Measurements from ENCODE around the gene RSPH6A. TPM values are rescaled to one million over a fixed set of nuclear protein-coding genes. Genes with fewer than 3 reads are reported as not detected.

The RSPH6A gene
- total RNA-seq, 1 experiment from 2014 or later, result 0.21 TPM

DNA sequence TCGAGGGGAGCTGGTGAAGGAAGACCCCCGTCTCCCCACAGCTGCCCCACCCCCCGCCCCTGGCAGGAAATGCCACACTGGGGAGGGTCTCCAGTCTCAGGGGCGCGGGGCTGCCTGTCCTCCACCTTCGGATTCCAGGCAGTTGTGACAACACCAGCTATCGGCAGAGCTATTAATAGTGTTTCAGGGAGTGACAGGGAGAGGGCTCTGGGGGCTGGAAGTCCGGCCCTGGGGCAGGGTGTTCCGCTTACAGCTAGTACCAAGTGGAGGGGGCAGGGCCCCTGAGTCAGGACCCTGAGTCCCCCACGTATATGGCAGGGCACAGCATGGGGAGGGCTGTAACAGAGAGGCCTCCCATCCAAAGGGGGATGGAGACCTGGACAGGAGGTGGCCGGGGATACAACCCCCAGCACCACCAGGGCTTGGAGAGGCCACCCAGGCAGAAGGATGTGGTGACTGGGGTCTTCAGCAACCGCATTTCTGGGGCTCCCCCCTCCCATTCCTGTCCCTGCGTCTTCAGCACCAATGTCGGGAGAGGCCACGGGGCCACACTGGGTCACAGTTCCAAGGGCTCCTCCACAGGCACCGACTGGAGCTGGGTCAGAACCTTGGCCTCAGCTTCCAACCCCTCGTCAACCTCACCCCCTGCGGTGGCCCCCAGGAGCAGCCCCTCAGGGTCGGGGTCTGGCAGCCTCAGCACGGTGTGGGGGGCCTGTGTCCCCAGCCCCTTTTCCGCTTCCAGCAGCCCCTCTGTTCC, 50.0 kb downstream of the RSPH6A start:
- no peak for DNase-seq (ENCODE audit: unreplicated experiment)
- Mint-ChIP-seq H3K4me3 (ENCODE audit: unreplicated experiment) (peak overlapping the region; percentile 38), H3K27ac (ENCODE audit: low read depth, unreplicated experiment) (no peak overlapping the region), H3K4me1 (ENCODE audit: insufficient read depth, unreplicated experiment) (no peaks in the 10 kb centered on the region), H3K27me3 (ENCODE audit: insufficient read depth, unreplicated experiment) (no peaks in the 10 kb centered on the region), H3K9me3 (ENCODE audit: unreplicated experiment) (no peaks in the 10 kb centered on the region), H3K36me3 (ENCODE audit: insufficient read depth, unreplicated experiment) (peaks cover 28% of the 10 kb centered on the region)
- BruUV-seq (replicated peaks), result TSS peak; percentile 15
- ChIA-PET POLR2A (interaction anchor here (5.9 kb wide), 1 partner anchor 49 kb away, joined by 152 read pairs; no protein-coding TSS in a partner anchor), CTCF (interaction anchor here (0.5 to 0.8 kb wide), 3 partner anchors 52 to 72 kb away, joined by 3 to 4 read pairs (median 3); no protein-coding TSS in a partner anchor)
- intact Hi-C loops (cut with micrococcal nuclease), result no loop called here
- TF ChIP-seq, protein P1, sequence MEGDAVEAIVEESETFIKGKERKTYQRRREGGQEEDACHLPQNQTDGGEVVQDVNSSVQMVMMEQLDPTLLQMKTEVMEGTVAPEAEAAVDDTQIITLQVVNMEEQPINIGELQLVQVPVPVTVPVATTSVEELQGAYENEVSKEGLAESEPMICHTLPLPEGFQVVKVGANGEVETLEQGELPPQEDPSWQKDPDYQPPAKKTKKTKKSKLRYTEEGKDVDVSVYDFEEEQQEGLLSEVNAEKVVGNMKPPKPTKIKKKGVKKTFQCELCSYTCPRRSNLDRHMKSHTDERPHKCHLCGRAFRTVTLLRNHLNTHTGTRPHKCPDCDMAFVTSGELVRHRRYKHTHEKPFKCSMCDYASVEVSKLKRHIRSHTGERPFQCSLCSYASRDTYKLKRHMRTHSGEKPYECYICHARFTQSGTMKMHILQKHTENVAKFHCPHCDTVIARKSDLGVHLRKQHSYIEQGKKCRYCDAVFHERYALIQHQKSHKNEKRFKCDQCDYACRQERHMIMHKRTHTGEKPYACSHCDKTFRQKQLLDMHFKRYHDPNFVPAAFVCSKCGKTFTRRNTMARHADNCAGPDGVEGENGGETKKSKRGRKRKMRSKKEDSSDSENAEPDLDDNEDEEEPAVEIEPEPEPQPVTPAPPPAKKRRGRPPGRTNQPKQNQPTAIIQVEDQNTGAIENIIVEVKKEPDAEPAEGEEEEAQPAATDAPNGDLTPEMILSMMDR (IDR thresholded peaks at IDR 0.05; ENCODE audit: unreplicated experiment), result no peak

DNA sequence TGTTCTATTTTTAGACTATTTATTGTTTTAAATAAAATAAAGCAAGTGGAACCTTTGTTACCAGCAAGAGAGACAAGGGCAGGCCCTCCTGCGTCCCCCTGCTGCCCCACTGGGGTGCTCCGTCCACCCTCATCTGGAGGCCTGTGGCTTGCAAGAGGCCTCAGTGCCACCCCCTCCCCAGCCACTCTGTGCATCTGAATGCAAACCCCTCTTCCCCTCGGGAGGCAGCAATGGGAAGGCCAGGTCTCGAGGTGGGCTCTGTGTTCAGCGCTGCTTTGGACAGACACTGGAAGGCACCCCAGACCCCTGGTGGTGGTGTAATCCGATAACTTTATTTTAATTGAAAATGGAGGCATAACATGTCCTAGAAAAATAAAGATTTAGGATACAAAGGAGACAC, 50.6 kb downstream of the RSPH6A start:
- no peaks in the 10 kb centered on the region for H3K27me3 Mint-ChIP-seq (ENCODE audit: insufficient read depth, unreplicated experiment)
- H3K9me3 Mint-ChIP-seq (ENCODE audit: unreplicated experiment), result no peaks in the 10 kb centered on the region
- ChIA-PET POLR2A (interaction anchor here (0.6 kb wide), 1 partner anchor 30 kb away, joined by 3 read pairs; no protein-coding TSS in a partner anchor), CTCF (interaction anchor here (0.8 kb wide), 1 partner anchor 52 kb away, joined by 3 read pairs; no protein-coding TSS in a partner anchor)
- no peak overlapping the region for H3K4me3 Mint-ChIP-seq (ENCODE audit: unreplicated experiment)
- H3K4me1 Mint-ChIP-seq (ENCODE audit: insufficient read depth, unreplicated experiment), result no peaks in the 10 kb centered on the region
- no TSS peak for BruUV-seq (replicated peaks)
- no peak for DNase-seq (ENCODE audit: unreplicated experiment)
- TF ChIP-seq, protein P1 (IDR thresholded peaks at IDR 0.05; ENCODE audit: unreplicated experiment), result no peak
- no peak overlapping the region for H3K27ac Mint-ChIP-seq (ENCODE audit: low read depth, unreplicated experiment)
- intact Hi-C loops (cut with micrococcal nuclease), result no loop called here
- peaks cover 21% of the 10 kb centered on the region for H3K36me3 Mint-ChIP-seq (ENCODE audit: insufficient read depth, unreplicated experiment)

DNA sequence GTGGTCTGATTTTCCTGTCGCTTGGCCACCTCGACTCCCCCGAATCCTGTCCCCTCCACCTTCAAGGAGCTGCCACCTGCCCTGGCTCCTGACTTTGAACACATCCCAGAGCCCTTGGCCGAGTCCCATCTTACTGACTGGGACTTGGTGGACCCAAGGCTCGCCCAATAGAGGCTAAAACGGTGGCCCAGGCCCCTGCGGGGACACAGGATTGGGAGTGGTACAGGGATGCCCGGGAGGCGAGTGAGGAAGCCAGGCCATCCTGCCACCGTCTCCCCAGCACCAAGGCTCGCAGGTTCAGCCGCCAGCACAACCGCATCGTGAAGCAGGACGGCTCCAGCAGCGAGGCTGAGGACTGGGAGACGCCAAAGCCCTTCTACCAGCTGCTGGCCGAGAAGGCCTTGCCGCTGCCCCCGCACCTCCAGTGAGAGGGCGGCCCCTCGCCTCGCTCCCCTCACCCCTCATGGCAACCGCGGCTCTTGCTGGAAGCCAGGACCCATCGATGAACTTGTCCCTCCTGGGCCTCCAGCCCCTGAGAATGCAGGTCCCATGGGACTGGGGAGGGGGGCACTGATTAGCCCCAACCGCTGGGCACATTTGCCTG, 51.3 kb downstream of the RSPH6A start:
- peaks cover 16% of the 10 kb centered on the region for H3K36me3 Mint-ChIP-seq (ENCODE audit: insufficient read depth, unreplicated experiment)
- no peaks in the 10 kb centered on the region for H3K9me3 Mint-ChIP-seq (ENCODE audit: unreplicated experiment)
- no TSS peak for BruUV-seq (replicated peaks)
- TF ChIP-seq, protein P1 (IDR thresholded peaks at IDR 0.05; ENCODE audit: unreplicated experiment), result no peak
- H3K27me3 Mint-ChIP-seq (ENCODE audit: insufficient read depth, unreplicated experiment), result no peaks in the 10 kb centered on the region
- no peak overlapping the region for H3K4me3 Mint-ChIP-seq (ENCODE audit: unreplicated experiment)
- ChIA-PET POLR2A (interaction anchor here (0.6 kb wide), 1 partner anchor 29 kb away, joined by 3 read pairs; no protein-coding TSS in a partner anchor), CTCF (no interaction called here)
- H3K4me1 Mint-ChIP-seq (ENCODE audit: insufficient read depth, unreplicated experiment), result no peaks in the 10 kb centered on the region
- no peak overlapping the region for H3K27ac Mint-ChIP-seq (ENCODE audit: low read depth, unreplicated experiment)
- intact Hi-C loops (cut with micrococcal nuclease), result no loop called here
- DNase-seq (ENCODE audit: unreplicated experiment), result no peak

DNA sequence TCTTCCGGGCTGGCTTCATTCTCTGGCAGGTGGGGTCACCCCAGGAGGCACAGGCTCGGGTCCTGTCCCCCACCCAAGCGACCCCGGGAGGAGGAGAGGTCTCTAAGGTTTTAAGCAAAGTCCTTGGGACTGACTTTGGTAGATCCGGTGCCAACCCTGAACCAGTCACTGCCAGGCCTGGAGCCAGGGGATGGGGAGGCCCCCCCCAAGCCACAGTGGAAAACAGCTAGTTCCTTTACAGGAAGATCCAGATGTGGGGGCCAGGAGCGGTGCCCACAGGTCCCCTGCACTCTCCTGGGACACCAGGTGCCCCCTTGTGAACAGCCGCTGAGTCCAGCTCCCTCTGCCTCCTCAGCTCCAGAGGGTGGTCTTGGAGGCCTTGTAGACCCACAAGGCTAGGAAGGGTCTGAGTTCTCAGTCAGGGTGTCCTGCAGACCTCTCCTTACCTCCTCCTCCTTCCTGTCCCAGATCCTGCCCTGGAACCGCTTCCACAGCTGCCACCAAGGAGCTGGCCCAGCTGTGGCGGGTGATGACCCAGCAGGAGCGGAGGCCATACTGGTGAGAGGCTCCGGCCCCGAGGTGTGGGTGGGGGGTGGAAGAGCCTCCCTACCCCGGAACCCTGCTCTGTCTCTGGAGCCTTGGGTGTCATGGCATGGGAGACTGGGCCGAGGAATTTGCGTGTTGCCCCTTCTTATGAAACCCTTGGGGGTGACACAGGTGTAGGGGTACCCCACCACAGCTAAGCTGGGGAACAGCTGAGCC, 52.1 kb downstream of the RSPH6A start:
- ChIA-PET CTCF (interaction anchor here (0.6 kb wide), 1 partner anchor 53 kb away, joined by 4 read pairs; no protein-coding TSS in a partner anchor), POLR2A (interaction anchor here (1.8 kb wide), 1 partner anchor 11 kb away, joined by 9 read pairs; no protein-coding TSS in a partner anchor)
- intact Hi-C loops (cut with micrococcal nuclease), result no loop called here
- TF ChIP-seq, protein P1 (IDR thresholded peaks at IDR 0.05; ENCODE audit: unreplicated experiment), result no peak
- Mint-ChIP-seq H3K4me3 (ENCODE audit: unreplicated experiment) (no peak overlapping the region), H3K9me3 (ENCODE audit: unreplicated experiment) (no peaks in the 10 kb centered on the region), H3K27me3 (ENCODE audit: insufficient read depth, unreplicated experiment) (no peaks in the 10 kb centered on the region), H3K36me3 (ENCODE audit: insufficient read depth, unreplicated experiment) (peaks cover 16% of the 10 kb centered on the region), H3K27ac (ENCODE audit: low read depth, unreplicated experiment) (no peak overlapping the region), H3K4me1 (ENCODE audit: insufficient read depth, unreplicated experiment) (no peaks in the 10 kb centered on the region)
- no TSS peak for BruUV-seq (replicated peaks)
- DNase-seq (ENCODE audit: unreplicated experiment), result no peak

Data from MCF 10A (cell line).